Stomach (tissue), 4 donors: ENCODE measurements around the gene VRTN.

Source experiments
- EP300 ChIP-seq: sonication (generic); formaldehyde crosslinking; IDR thresholded peaks from one replicate; pipeline ENCODE4 v1.6.1; 2017; ENCODE audit warnings: antibody characterized with exemption
- POLR2A ChIP-seq, 4 donors: fragments of 450-650 bp; IDR thresholded peaks; one replicate each; pipeline ENCODE4 v1.6.1; 2016; ENCODE audit warnings: antibody characterized with exemption in 4 of 4, control low read depth in 2 of 4, mild to moderate bottlenecking in 1 of 4, moderate library complexity in 1 of 4
- POLR2AphosphoS5 ChIP-seq, 3 donors: sonication (generic); formaldehyde crosslinking; IDR thresholded peaks; one replicate each; pipeline ENCODE4 v1.6.1; 2016; ENCODE audit warnings: antibody characterized with exemption in 3 of 3
- TF ChIP-seq, protein P1 (sequence below), 7 experiments: fragments of 450-650 bp in 4 of 7; fragments of 200-600 bp in 3 of 7; sonication (generic) in 3 of 7; IDR thresholded peaks; one replicate each; pipeline ENCODE4 v1.5.1; 2016 to 2019; ENCODE audit warnings: antibody characterized with exemption in 7 of 7, control low read depth in 2 of 7, mild to moderate bottlenecking in 1 of 7

DNA sequence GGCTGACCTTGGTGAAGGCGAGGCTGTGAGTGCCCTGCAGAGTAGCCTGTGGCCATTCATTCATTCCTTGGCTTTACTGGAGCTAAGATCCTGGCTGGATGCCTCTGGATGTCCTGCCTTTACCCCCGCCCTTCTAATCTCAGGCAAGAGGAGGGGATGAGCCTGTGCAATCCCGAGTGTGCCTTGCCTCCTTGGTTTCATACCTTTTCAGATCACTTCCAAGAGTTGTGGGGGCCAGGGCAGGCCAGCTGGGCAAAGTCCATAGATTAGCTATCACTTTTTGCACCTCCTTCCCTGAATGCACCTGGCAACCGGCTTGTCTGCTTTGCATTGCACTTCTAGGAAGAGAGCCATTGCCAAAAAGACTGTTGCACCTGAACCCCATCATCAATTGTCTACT lies 1.5 kb downstream of the VRTN start:
- TF ChIP-seq, protein P1, sequence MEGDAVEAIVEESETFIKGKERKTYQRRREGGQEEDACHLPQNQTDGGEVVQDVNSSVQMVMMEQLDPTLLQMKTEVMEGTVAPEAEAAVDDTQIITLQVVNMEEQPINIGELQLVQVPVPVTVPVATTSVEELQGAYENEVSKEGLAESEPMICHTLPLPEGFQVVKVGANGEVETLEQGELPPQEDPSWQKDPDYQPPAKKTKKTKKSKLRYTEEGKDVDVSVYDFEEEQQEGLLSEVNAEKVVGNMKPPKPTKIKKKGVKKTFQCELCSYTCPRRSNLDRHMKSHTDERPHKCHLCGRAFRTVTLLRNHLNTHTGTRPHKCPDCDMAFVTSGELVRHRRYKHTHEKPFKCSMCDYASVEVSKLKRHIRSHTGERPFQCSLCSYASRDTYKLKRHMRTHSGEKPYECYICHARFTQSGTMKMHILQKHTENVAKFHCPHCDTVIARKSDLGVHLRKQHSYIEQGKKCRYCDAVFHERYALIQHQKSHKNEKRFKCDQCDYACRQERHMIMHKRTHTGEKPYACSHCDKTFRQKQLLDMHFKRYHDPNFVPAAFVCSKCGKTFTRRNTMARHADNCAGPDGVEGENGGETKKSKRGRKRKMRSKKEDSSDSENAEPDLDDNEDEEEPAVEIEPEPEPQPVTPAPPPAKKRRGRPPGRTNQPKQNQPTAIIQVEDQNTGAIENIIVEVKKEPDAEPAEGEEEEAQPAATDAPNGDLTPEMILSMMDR (IDR thresholded peaks at IDR 0.05) = no peak
- peak in 1 of 3 donors; percentile 54 for TF ChIP-seq POLR2AphosphoS5 (IDR thresholded peaks at IDR 0.05)
- no peak for TF ChIP-seq POLR2A (IDR thresholded peaks at IDR 0.05)
- TF ChIP-seq EP300 = no peak
